GM21825 (cell line): ENCODE measurements around the gene ATP6AP2.
"Not testable (repeated sequence)": the region's sequence is repeated elsewhere in the genome, so short reads cannot be mapped to it uniquely, and the experiment has no call there.

Experiments
- ATAC-seq: cut with Tn5 transposase; IDR thresholded peaks from one replicate; pipeline ENCODE4 v1.9.1; 2021; ENCODE audit warnings: mild to moderate bottlenecking, moderate library complexity; ENCODE audit not compliant: unreplicated experiment

ATP6AP2 gene, protein sequence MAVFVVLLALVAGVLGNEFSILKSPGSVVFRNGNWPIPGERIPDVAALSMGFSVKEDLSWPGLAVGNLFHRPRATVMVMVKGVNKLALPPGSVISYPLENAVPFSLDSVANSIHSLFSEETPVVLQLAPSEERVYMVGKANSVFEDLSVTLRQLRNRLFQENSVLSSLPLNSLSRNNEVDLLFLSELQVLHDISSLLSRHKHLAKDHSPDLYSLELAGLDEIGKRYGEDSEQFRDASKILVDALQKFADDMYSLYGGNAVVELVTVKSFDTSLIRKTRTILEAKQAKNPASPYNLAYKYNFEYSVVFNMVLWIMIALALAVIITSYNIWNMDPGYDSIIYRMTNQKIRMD

DNA sequence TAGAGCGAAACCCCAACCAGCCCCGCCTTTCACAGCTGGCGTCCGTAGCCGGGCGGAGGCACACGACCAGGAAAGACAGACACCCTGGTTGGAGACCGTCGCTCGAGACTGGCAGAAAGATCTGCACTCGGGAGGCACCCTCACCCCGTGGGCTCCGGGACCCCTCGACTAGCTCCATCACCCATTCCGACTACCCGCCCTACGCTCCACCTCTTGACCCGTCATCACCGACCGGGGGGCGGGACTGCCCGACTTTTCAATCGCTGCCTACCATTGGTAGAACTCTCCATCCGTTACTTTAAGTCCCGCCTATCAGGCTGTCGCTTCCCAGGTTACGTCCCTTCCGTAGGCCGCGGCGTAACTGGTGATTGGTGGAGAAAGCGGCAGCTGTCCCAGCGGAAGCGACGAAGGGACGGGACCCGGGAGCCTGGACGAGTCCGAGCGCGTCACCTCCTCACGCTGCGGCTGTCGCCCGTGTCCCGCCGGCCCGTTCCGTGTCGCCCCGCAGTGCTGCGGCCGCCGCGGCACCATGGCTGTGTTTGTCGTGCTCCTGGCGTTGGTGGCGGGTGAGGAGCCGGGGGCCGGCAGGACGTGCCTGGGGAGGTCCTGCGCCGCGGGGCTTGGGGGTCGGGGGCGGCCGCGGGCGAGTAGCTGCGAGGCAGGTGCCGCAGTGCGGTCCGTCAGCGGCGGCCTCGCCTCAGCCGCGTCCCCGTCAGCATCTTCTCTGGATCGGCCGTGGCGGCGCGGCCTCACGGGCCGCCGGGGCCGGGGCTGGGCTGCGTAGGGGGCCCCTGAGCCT, at the start of gene ATP6AP2:
Gene ATP6AP2 (plus strand): TSS at position 434 of the 799 bp plus-strand sequence. CDS start 96 bp downstream, at position 530.
- ATAC-seq, result peak; percentile 95

DNA sequence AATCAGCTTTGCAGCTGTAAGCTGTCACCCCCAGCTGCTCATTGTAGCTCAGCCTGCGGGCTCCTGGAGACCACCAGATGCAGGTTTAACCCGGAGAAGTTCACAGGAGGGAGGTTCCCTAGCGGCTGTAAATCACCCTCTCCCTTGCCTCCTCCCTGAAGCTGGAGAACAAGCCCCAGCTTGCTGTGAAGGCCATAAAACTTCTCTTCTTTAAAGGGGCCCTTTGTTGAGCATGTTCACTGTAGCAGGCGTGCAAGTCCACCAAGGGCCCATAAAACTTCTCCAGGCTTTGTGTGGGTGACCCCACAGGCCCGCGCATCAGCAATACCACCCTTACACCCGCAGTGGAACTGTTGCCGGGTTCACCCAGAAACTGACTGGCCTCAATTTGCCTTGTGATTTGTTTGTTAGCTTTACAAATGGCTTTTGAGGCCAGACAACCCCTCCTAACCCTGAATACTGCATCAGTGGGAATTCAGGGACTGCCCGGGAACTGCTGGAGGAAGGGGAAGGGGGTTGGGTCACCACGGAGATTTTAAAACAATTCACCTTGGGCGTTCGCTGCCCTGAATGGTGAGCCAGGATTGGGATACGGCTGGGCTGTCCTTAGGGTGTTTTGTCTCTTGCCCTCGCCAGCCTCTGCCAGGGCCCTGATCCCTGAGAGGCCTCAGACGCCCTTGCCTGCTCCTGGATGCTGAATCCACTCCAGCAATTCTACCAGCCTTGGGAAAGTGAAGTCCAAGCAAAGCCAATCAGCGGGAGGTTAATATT, 49.5 kb upstream of the ATP6AP2 start:
- ATAC-seq, result no peak

DNA sequence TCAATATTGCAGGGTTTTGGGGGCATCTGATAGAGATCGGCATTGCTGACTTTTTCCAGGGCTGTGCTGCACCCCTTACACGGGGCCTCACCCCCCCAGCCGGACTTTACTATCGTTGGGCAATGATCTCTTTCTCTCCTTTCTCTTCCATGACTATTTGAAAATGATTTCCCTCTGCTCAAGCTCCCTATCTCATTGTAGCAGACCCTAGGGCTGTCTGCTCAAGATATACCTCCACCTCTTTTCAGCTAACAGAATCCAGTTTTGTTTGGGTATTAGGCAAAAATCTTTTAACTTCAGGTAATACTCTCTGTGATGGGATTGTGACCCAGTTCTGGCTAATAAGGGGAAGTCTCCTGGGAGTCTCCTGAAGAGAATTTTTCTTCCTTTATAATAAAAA, 43.5 kb upstream of the ATP6AP2 start:
- ATAC-seq, result no peak

DNA sequence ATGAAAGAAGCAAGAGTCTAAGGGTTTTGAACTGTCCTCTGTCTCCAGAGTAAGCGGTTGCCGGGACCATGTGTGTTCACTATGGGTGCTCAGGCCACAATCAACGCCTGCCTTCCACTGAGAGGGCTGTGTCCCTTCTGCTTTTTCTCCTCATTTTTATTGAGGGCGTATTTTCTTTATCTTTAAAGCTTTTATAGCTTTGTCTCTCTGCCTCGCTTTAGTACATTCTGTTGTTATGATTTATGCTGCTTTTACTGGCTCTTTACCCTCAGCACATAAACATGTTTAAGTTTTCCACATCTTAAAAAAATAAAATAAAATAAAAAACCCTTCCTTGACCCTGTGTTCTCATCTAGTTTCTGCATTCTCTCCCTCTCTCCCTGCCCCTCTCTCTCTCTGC, 42.4 kb upstream of the ATP6AP2 start:
- no peak for ATAC-seq

DNA sequence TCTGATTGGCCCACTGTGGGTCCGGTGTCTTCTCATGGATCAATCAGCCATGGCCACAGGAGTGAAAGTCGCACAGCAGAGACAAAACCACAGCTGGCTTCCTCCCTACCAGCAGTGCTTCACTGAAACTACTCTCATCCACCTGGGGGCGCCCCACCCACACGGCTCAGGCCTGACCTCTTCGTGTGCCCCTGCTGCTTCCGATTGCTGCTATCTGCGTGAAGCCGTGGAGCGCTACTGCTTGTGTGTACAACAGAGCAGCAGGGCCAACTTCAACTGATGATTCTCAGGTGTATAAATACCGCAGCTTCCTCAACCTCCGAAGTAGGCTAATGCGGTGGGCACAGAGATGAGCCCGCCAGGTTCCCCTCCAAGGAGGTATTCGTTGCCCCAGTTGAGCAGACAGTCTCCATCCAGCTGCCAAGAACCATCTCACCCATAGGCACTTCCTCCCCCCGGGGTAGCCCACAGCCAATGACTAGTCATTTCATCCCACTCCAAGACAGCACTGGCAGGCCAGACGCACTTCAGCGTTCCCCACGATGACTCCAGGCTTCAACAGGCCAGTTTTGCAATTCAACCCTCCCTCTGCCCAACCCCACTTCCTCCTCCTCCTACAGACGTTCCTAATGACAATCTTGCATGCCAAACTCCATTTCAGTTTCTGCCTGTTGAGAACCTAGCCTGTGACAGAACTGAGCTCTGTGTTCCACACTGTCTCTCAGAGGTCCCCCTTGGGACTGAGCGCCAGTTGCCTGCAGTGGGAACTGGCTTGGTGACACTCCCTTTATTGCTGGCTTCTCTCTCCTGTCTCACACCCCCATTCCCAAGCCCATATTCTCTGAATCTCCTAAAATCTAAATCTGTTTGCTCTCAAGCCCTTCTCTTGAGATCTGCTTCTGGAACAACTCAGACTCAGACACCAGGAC, 41.3 kb upstream of the ATP6AP2 start:
- ATAC-seq, result peak; percentile 56

DNA sequence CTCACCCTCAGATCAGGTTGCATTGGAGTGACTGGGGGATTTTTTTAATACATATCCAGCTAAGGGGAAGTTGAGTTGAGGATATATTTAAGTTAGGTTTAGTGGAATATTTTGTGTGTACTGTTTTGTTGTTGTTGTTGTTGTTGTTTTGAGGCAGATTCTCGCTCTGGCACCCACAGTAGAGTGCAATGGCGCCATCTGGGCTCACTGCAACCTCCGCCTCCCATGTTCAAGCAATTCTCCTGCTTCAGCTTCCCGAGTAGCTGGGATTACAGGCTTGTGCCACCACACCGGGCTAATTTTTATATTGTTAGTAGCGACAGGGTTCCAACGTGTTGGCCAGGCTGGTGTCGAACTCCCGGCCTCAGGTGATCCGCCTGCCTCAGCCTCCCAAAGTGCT, 38.6 kb upstream of the ATP6AP2 start:
- ATAC-seq, result no peak

DNA sequence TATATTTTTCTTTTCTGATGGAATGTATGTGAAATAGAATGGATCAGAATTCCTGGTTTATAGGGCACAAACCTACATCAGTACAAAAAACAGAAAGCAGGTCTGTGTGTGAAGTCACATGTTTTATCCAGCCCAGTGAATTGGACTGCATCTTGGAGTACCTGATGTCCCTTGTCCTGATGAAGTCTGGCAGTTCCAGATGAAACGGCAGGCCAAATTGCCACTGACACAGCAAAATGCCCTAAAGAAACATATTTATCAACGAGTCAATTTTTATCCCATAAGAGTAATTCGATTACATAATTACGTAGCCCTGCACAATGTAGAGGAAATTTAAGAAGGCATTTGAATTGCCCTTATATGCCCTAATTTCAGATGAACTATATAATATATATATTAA, 37.8 kb upstream of the ATP6AP2 start:
- ATAC-seq, result no peak

DNA sequence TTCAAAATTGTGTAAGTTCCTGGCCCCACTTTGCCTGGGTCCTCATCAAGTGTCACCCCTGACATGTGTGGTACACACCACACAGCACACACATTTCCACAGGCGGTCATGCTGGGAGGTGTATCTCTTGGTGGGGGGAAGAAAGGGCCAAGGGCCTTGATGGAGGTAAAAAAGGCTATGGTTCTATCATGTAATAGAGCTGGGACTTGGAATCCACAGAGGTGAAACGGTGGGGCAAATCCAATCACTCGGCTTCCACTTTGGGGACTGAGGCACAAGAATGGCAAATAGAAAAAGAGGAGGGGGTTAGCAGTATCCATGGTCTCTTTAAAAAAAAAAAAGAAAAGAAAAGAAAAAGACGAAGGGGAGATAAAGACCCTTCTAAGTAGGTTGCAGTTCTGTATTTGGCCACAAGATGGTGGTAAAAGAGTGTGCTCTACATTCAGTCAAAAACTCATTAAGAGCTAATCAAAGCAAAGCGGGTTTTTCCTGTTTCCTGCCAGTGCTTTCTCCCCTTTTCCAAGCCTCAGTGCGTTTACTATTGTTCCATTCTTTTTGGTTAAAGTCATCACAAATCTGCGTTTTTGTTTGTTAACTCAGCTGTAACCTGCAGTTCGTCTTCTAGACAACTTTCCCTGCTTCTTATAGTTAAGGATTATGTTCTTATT, 37.0 kb upstream of the ATP6AP2 start:
- no peak for ATAC-seq

DNA sequence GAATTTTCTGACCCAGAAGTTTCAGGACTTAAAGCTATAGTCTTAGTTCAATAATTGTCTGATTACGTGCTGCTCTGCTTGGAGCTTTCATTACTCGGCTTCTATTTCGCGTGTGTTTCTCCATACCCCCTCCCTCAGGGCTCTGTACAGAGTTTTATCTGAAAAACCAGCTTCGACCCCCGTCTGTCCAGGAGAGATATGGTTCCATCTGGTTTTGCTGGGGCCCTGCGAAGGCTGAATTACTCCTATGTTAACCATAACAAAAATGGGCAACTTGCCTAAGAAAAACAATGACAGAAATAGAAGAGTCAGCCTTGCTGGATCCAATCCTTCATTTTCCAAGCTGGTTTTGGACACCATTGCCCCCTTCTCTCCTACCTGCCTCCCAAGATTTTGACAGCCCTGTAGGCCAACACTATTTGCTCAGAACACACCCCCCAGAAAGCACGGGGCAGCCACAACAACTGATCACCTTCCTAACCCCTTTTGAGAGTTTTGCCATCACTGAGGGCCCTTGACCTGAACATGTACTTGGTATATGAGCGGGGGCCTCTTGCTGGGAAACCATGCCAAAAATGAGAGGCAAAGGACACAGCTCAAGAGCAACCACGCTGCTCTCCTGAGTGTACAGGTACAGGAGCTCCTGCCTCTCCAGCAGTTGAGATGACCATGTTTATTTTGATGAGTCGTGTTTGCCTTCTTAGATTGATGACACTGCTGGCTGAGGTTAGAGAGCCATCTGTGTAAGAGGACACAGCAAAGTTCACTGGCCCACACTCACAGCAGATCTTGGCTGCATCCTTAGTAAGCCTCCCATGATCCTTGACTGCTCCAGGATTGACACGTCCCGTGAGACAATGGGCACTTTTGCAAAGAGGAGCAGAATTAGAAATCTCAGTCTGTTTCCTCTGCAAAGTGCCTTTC, 36.2 kb upstream of the ATP6AP2 start:
- no peak for ATAC-seq

DNA sequence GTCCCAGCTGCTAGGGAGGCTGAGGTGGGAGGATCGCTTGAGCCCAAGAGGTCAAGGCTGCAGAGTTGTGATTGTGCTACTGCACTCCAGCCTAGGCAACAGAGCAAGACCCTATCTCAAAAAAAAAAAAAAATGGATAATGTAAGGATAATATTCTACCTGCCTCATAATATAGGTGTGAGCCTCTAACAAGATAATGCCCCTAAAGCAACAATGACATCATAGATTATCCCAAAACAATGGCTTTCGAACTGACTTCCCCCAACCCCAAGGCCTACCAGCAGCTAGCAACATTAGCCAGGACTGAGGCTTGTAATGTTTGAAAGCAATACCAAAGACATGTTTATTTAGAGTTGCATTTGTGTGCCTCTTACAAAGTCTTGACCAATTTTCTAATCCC, 33.9 kb upstream of the ATP6AP2 start:
- ATAC-seq, result no peak

DNA sequence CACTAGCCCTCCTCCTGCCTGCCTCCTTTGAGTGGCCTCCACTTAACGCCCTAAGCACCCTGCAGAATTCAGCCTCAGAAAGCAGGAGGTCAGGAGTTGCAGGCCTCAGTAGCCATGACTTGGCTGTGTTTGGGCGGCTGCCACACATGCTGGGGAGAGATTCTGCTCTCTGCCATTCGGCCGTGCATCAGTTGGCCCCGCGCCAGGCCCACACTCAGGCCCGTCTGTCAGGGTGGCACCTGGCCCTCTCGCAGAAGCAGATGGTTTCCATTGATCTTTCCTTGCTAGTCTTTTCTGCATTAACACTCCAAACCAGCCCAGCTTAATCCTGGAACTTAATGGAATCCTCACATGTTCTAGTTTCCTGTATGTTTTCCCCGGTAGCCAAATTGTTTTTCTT, 30.7 kb upstream of the ATP6AP2 start:
- no peak for ATAC-seq

DNA sequence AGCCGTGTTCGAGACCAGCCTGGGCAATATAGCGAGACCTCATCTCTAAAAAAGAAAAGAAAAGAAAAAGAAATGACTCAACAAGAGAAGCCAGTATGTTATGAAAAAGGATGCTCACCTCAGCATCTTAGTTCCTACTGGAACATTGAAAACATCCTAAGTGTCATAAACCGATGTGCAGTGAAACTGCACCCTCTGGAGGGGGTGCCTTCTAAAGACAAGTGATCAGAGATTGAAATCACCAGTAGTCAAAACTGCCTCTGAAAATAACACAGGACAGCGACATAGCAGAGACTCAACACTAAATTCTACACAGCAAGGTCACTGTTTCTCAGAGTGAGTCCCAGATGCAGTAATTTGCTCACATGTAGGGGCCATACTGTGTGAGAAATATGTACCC, 28.0 kb upstream of the ATP6AP2 start:
- no peak for ATAC-seq

DNA sequence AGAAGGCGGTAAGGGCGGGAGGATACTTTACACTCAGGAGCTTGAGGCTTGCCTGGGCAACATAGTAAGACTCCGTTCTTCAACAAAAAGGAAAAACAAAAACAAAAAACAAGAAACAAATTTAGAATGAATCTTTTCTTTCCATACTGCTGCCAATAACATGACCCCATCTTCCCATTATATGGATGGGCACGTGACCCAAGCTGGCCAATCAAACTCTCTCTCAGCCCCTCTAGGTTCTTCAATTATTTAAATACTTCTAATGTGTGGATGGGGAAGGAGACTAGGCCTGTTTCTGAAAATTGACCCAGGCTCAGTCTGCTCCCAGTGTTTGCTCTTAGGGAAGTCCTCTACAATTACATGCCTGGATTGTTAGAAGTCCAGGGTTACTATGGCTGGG, 22.2 kb upstream of the ATP6AP2 start:
- no peak for ATAC-seq

DNA sequence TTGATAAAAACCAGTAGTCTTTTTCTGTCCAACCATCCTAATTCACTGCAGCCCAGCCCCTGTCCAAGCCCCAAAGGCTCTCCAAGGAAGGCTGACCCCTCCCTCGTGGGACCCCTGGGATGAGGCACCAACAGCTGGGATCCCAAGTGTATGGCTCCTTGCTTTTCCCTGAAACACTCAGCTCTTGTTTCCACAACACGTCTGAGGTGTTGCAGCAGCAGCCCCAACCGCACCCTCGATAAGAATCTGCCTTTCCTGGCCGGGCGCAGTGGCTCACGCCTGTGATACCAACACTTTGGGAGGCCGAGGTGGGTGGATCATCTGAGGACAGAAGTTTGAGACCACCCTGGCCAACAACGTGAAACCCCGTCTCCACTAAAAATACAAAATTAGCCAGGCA, 17.0 kb upstream of the ATP6AP2 start:
- no peak for ATAC-seq

DNA sequence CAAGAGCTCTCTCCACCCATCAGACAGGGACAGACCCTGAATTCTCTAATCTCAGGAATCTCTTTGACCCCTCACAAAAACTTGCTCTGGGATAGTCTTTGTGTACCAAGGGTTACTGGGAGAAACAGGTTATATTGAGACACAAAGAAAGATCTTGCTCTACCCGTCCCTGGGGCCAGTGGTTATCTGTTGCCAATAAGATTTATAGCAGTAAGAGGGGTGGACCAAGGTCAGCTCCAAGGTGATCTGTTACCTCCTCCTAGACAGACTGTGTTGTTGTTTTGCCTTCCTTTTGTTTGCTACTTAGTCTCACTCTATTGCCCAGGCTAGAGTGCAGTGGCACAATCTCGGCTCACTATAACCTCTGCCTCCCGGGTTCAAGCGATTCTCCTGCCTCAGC, 16.3 kb upstream of the ATP6AP2 start:
- no peak for ATAC-seq

DNA sequence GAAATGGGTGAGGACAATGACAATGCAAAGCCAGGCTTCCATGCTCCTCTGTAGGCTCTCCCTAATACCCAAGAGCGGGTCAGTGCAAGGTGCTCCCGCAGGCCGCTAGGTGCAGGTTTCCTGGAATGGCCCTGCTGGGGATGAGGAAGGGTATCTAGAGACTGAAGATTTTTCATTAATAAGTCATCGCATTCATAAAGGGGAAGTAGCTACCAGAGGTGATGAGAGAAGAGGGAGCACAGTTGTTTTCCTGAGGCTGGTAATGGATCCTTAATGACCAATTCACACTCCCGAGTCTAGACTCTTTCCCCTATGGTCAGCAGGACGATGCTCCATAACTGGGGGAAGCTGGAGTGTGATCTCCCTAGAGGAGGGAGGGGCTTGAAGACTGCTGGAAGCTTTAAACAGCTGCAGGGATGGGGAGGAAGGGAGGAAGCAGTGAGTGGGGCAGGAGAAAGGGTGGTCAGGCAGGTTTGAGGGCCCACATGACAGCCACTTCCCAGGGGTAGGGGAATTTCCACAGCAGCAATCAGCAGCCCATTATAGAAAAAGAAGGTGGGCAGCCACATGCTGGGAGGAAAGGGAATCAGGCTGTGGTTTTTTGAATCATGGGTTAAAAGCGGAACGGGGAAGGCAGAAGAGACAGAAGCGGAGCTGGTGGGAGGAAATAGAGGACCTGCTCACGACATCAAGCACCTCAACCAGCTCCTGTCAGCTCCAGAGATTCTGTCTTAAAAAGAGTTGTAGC, 10.2 kb upstream of the ATP6AP2 start:
- ATAC-seq, result peak; percentile 64

DNA sequence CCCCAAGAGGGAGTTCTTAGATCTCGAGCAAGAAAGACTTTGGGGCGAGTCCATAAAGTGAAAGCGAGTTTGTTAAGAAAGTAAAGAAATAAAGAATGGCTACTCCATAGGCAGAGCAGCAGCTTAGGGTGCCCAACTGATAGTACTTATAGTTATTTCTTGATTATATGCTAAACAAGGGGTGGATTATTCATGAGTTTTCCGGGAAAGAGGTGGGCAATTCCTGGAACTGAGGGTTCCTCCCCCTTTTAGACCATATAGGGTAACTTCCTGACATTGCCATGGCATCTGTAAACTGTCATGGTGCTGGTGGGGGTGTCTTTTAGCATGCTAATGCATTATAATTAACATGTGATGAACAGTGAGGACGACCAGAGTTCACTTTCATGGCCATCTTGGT, 9.6 kb upstream of the ATP6AP2 start:
- ATAC-seq, result not testable (repeated sequence)

DNA sequence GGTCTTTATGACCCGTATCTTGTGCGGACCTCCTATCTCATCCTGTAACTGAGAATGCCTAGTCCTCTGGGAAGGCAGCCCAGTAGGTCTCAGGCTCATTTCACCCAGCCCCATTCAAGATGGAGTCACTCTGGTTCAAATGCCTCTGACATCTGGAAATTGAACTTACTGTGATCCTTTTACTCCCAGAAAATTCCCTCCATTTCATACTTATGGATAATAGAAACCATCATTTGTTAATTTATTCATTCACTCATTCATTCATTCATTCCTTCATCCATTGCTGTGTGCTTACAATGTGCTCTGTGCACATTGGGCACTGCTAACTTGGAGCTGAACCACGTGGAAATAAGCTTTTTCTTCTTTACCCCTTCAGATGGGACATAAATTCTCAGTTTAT, 9.2 kb upstream of the ATP6AP2 start:
- no peak for ATAC-seq
